HEK293T (cell line): ENCODE measurements around the gene WNK2.

Experiments used
- CTCF ChIA-PET: fragments of 350-600 bp; formaldehyde crosslinking; extraction: SDS; loops from one replicate; lab custom pipeline; 2021; ENCODE audit warnings: antibody characterized with exemption, inconsistent platforms; lab: Yijun Ruan, JAX
- POLR2A ChIA-PET: fragments of 350-600 bp; formaldehyde crosslinking; extraction: SDS; loops from one replicate; lab custom pipeline; 2020; ENCODE audit warnings: antibody characterized with exemption, inconsistent platforms; lab: Yijun Ruan, JAX
- DNase-seq: peaks from one replicate; pipeline ENCODE4 v3.0.0; 2012; ENCODE audit warnings: mixed read lengths; ENCODE audit errors: extremely low spot score
- ARNT ChIP-seq: fragments of 450-650 bp; IDR thresholded peaks from 2 replicates; pipeline ENCODE4 v1.6.1; 2017; ENCODE audit warnings: mild to moderate bottlenecking
- BHLHE40 ChIP-seq: fragments of 450-650 bp; IDR thresholded peaks from 2 replicates; pipeline ENCODE4 v1.6.1; 2016; ENCODE audit warnings: mild to moderate bottlenecking, moderate library complexity, borderline replicate concordance
- CTBP1 ChIP-seq: fragments of 450-650 bp; IDR thresholded peaks from 2 replicates; pipeline ENCODE4 v1.6.1; 2016; ENCODE audit warnings: borderline replicate concordance
- ELF4 ChIP-seq: fragments of 450-650 bp; IDR thresholded peaks from 2 replicates; pipeline ENCODE4 v1.6.1; 2017; ENCODE audit warnings: antibody characterized with exemption
- FOXA1 ChIP-seq: fragments of 450-650 bp; IDR thresholded peaks from 2 replicates; pipeline ENCODE4 v1.6.1; 2016; ENCODE audit warnings: mild to moderate bottlenecking
- FOXK2 ChIP-seq: fragments of 450-650 bp; IDR thresholded peaks from 2 replicates; pipeline ENCODE4 v1.6.1; 2016; ENCODE audit warnings: mild to moderate bottlenecking
- FOXM1 ChIP-seq: fragments of 450-650 bp; IDR thresholded peaks from 2 replicates; pipeline ENCODE4 v1.6.1; 2017; ENCODE audit warnings: mild to moderate bottlenecking, borderline replicate concordance
- HDGF ChIP-seq: fragments of 450-650 bp; IDR thresholded peaks from 2 replicates; pipeline ENCODE4 v1.6.1; 2017; ENCODE audit warnings: antibody characterized with exemption, borderline replicate concordance
- L3MBTL2 ChIP-seq: fragments of 450-650 bp; conservative IDR thresholded peaks from 2 replicates; pipeline ENCODE4 v1.6.1; 2016; ENCODE audit warnings: mild to moderate bottlenecking
- LEF1 ChIP-seq: fragments of 450-650 bp; IDR thresholded peaks from 2 replicates; pipeline ENCODE4 v1.6.1; 2017; ENCODE audit warnings: mild to moderate bottlenecking, borderline replicate concordance
- NFRKB ChIP-seq: fragments of 450-650 bp; IDR thresholded peaks from 2 replicates; pipeline ENCODE4 v1.6.1; 2016; ENCODE audit warnings: mild to moderate bottlenecking, moderate library complexity
- PKNOX1 ChIP-seq: fragments of 450-650 bp; IDR thresholded peaks from 2 replicates; pipeline ENCODE4 v1.6.1; 2016
- SP1 ChIP-seq: fragments of 450-650 bp; IDR thresholded peaks from 2 replicates; pipeline ENCODE4 v1.6.1; 2017
- SUZ12 ChIP-seq: fragments of 450-650 bp; IDR thresholded peaks from 2 replicates; pipeline ENCODE4 v1.6.1; 2016; ENCODE audit warnings: mild to moderate bottlenecking
- TARDBP ChIP-seq: fragments of 450-650 bp; IDR thresholded peaks from 2 replicates; pipeline ENCODE4 v1.6.1; 2016
- ZNF384 ChIP-seq: fragments of 450-650 bp; IDR thresholded peaks from 2 replicates; pipeline ENCODE4 v1.6.1; 2016

The WNK2 gene

GRCh38 chr9:93303806-93304573 lies 120.1 kb downstream of the WNK2 start:
- ChIA-PET POLR2A (no interaction called here), CTCF (interaction anchor here (1.6 kb wide), 1 partner anchor 150 kb away, joined by 4 read pairs; no protein-coding TSS in a partner anchor)
- no peak for DNase-seq
- TF ChIP-seq CTBP1 (no peak), FOXK2 (no peak), SP1 (no peak), LEF1 (no peak), SUZ12 (no peak), NFRKB (no peak), ZNF384 (no peak), FOXM1 (no peak), ARNT (no peak), L3MBTL2 (no peak), HDGF (no peak), PKNOX1 (no peak), BHLHE40 (no peak), ELF4 (no peak), FOXA1 (no peak), TARDBP (no peak)

GRCh38 chr9:93304574-93305496 lies 120.9 kb downstream of the WNK2 start:
- ChIA-PET CTCF (interaction anchor here (0.5 to 1.6 kb wide), 4 partner anchors 107 to 196 kb away, joined by 3 to 10 read pairs (median 4); no protein-coding TSS in a partner anchor), POLR2A (no interaction called here)
- DNase-seq, result peak; percentile 61
- no peak for TF ChIP-seq ARNT
- no peak for TF ChIP-seq SUZ12
- no peak for TF ChIP-seq L3MBTL2
- TF ChIP-seq NFRKB, result no peak
- TF ChIP-seq HDGF, result no peak
- no peak for TF ChIP-seq SP1
- TF ChIP-seq FOXK2, result no peak
- no peak for TF ChIP-seq LEF1
- TF ChIP-seq ELF4, result no peak
- no peak for TF ChIP-seq PKNOX1
- TF ChIP-seq TARDBP, result no peak
- TF ChIP-seq FOXM1, result no peak
- TF ChIP-seq BHLHE40, result no peak

GRCh38 chr9:93305497-93306020 lies 121.6 kb downstream of the WNK2 start:
- DNase-seq, result no peak
- CTCF ChIA-PET, result interaction anchor here (0.5 to 1.6 kb wide), 4 partner anchors 106 to 196 kb away, joined by 3 to 10 read pairs (median 4); no protein-coding TSS in a partner anchor
- POLR2A ChIA-PET, result no interaction called here
- TF ChIP-seq L3MBTL2, result no peak
- TF ChIP-seq CTBP1, result no peak
- no peak for TF ChIP-seq PKNOX1
- TF ChIP-seq FOXA1, result no peak
- no peak for TF ChIP-seq HDGF
- no peak for TF ChIP-seq LEF1
- TF ChIP-seq SUZ12, result no peak
- TF ChIP-seq TARDBP, result no peak
- TF ChIP-seq NFRKB, result no peak
- no peak for TF ChIP-seq BHLHE40
- no peak for TF ChIP-seq ZNF384
- TF ChIP-seq SP1, result no peak
- no peak for TF ChIP-seq FOXM1
- no peak for TF ChIP-seq ARNT

- POLR2A ChIA-PET, result no interaction called here
- CTCF ChIA-PET, result interaction anchor here (1.1 to 1.6 kb wide), 2 partner anchors 152 to 197 kb away, joined by 3 to 4 read pairs; no protein-coding TSS in a partner anchor
- DNase-seq, result no peak
- TF ChIP-seq SUZ12 (no peak), ARNT (no peak), PKNOX1 (no peak), L3MBTL2 (no peak), TARDBP (no peak), LEF1 (no peak), CTBP1 (no peak), FOXK2 (no peak), BHLHE40 (no peak), ZNF384 (no peak)
Measured at GRCh38 chr9:93306081-93306480, 122.1 kb downstream of the WNK2 start.
